K562 (cell line): ENCODE results near the gene KAZN.

Source experiments
- AFF4 ChIP-seq: sonication (generic); formaldehyde crosslinking; IDR thresholded peaks from 2 replicates; pipeline ENCODE4 v1.8.0; 2023; ENCODE audit warnings: mild to moderate bottlenecking, missing genetic modification reagents
- CTCF ChIP-seq, 3 experiments: IDR thresholded peaks in 2 of 3; conservative IDR thresholded peaks in 1 of 3; 2 replicates each; pipeline ENCODE4 v1.5.1; 2011 to 2012; ENCODE audit warnings: low read length in 3 of 3, mild to moderate bottlenecking in 3 of 3, control low read depth in 2 of 3, improper control_type of control experiment in 1 of 3, inconsistent platforms in 1 of 3, low read depth in 1 of 3, mixed read lengths in 1 of 3, moderate library complexity in 1 of 3; ENCODE audit not compliant: insufficient read depth in 2 of 3
- MAZ ChIP-seq, 2 experiments: fragments of 450-650 bp in 1 of 2; sonication (generic) in 1 of 2; formaldehyde crosslinking; IDR thresholded peaks in 1 of 2; conservative IDR thresholded peaks in 1 of 2; 2 replicates each; pipeline versions ENCODE4 v1.4.0 to v1.5.0; 2020; ENCODE audit warnings: mild to moderate bottlenecking in 1 of 2, missing genetic modification reagents in 1 of 2
- POLR2AphosphoS5 ChIP-seq: IDR thresholded peaks from 2 replicates; pipeline ENCODE4 v1.6.1; 2011; ENCODE audit warnings: mild to moderate bottlenecking, low read depth, low read length, moderate library complexity; ENCODE audit not compliant: control insufficient read depth, insufficient read depth
- YY1 ChIP-seq, 3 experiments: IDR thresholded peaks; 2 replicates each; pipeline ENCODE4 v1.6.1; 2011; ENCODE audit warnings: low read length in 2 of 3, mild to moderate bottlenecking in 2 of 3, moderate library complexity in 2 of 3, borderline replicate concordance in 1 of 3, control low read depth in 1 of 3, low read depth in 1 of 3; ENCODE audit not compliant: insufficient read depth in 3 of 3, insufficient replicate concordance in 2 of 3, control insufficient read depth in 1 of 3, insufficient read length in 1 of 3; ENCODE audit errors: extremely low read depth in 1 of 3
- ZNF121 ChIP-seq: sonication (generic); formaldehyde crosslinking; conservative IDR thresholded peaks from 2 replicates; pipeline ENCODE4 v1.8.0; 2022; ENCODE audit warnings: missing genetic modification reagents
- ZNF217 ChIP-seq: sonication (generic); formaldehyde crosslinking; IDR thresholded peaks from 2 replicates; pipeline ENCODE4 v1.8.0; 2022; ENCODE audit warnings: mild to moderate bottlenecking, missing genetic modification reagents

DNA sequence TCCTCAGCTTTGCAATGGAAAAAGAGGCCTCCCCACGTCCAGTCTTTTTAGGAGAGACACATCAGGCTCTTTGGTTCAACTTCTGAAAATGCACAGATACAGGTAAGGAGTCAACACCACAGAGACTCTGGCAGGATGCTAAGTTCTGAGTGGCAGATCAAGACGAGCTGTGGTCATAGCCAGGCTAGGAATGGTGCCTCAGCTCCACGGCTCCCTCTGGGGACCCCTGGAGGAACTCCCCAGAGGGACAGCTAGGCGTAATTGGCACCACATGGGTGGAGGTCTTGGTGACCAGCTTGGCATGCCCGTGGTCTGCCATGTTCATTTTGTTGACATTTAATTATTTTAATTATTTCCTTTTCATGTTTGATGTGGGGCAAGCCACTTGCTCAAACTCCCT, 206.1 kb downstream of the KAZN start:
- TF ChIP-seq MAZ (CRISPR knock-in tag; conservative IDR thresholded peaks at IDR 0.05 in 1 of 2, IDR thresholded peaks at IDR 0.05 in 1 of 2) (no peak), ZNF217 (no peak), AFF4 (no peak), CTCF (IDR thresholded peaks at IDR 0.05 in 2 of 3, conservative IDR thresholded peaks at IDR 0.05 in 1 of 3; ENCODE audit: insufficient read depth in 2 of 3, low read depth in 1 of 3, low read length in 3 of 3) (peak; percentile 79 to 81 (median 79)), YY1 (IDR thresholded peaks at IDR 0.05; ENCODE audit: borderline replicate concordance in 1 of 3, control insufficient read depth in 1 of 3, extremely low read depth in 1 of 3, insufficient read depth in 3 of 3, insufficient read length in 1 of 3, insufficient replicate concordance in 2 of 3, low read depth in 1 of 3, low read length in 2 of 3) (peak in 1 of 3 experiments; percentile 35), POLR2AphosphoS5 (no peak), ZNF121 (CRISPR knock-in tag) (no peak)
